HG02840 (cell line): ENCODE data around the gene ATP1A3.

Experiments
- ATAC-seq: cut with Tn5 transposase; IDR thresholded peaks from one replicate; pipeline ENCODE4 v1.9.1; 2021; ENCODE audit warnings: mild to moderate bottlenecking, moderate library complexity, moderate number of reproducible peaks; ENCODE audit not compliant: unreplicated experiment, low FRiP score

The ATP1A3 gene

DNA sequence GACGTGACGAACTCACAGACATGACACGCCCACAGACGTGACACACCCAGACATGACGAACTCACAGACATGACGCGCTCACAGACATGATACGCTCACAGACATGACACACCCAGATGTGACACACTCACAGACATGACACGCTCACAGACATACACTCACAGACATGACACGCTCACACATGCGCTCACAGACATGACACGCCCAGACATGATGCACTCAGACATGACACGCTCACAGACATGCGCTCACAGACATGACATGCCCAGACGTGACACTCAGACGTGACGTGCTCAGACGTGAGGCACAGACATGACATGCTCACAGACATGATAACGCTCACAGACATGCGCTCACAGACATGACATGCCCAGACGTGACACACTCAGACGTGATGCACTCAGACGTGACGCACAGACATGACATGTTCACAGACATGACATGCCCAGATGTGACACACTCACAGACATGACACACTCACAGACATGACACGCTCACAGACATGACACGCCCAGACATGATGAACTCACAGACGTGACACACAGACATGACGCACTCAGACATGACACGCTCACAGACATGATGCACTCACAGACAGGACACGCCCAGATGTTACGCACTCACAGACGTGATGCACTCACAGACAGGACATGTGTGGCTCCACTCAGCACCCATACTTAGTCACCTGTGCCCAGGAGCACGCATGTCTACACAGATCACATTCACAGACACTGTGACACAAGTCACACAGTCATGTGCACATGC lies 73.9 kb downstream of the ATP1A3 start:
- no peak for ATAC-seq

GRCh38 chr19:41918653-41919244 lies 75.3 kb downstream of the ATP1A3 start:
- no peak for ATAC-seq

DNA sequence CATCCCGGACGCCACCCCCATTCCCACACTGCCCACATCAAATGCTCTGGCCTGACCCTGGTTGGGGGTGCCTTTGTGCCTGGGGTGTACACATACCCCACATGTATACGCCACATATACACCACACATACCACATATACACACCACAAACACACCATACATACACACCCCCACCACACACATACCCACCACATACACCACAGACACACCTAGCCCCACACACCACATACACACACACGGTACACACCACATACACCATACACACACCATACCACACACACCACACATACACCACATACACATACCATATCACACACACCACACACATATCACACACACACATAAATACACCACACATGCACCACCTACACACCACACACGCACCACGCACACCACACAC lies 75.9 kb downstream of the ATP1A3 start:
- ATAC-seq, result no peak

DNA sequence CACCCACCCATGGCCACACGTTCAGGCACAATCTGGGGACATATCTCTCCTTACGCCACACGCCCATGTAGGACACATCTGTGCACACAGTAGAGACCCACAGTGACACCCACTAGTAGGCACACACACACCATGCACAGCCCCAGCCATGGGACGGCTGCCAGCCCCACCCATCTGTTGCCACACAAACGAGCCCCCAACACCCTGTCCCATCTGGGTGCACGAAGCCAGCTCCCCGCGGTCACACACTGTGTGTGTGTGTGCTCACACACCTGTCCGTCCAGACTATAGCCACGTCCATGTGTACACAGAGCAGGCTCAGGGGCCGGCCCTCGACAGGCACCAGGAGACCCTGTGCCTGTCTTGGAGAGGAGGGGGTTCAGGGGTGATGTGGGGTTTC lies 76.4 kb downstream of the ATP1A3 start:
- ATAC-seq, result no peak
